IPS-18c (cell line): ENCODE results near the gene DAZAP1.

Experiments
- H3K4me3 ChIP-seq: 2 replicates; pipeline ENCODE4 v1.7.0; 2013; ENCODE audit warnings: low read depth, mild to moderate bottlenecking, low read length, moderate library complexity; ENCODE audit not compliant: insufficient read depth
- H3K9me3 ChIP-seq: one replicate; pipeline ENCODE4 v1.6.1; 2013; ENCODE audit warnings: mild to moderate bottlenecking, low read length, moderate library complexity; ENCODE audit not compliant: control insufficient read depth, insufficient read depth

The DAZAP1 gene

DNA sequence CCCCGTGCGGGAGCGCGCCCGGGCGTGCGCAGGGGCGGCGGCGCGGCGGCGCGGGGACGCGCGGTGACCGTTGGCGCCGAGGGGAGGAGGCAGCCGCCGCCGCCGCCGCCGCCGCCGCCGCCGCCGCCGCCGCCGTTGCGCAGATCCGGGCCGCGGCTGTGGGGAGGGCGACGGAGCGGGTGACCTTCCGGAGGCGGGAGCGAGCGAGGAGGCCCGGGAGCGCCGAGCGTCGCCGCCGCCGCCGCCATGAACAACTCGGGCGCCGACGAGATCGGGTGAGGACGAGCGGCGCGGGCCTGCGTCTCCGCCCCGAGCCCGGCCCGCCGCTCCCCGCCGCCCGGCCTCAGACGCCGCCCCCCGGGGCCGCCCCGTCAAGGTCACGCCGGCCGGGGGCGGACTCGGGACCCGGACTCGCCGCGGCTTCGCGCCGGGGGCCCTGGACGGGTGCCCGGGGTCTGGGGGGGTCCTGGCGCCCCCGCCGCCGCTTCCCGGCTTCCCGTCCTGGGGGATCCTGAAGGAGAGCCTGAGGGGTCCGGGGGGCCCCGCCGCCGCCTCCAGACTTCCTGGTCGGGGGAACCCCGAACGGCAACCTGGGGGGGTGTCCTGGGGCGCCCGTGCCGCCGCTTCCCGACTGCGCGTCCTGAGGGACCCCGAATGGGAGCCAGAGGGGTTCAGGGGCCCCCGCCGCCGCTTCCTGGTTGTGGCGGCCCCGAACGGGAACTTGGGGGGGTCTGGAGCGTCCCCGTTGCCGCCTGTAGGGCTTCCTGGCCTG lies at the start of gene DAZAP1:
Gene DAZAP1, plus strand, starts transcription at position 59 of the 772 bp plus-strand sequence. Its CDS starts 188 bp downstream, at position 247.
- Histone ChIP-seq H3K4me3 (peak within 1 kb of the TSS; percentile 82), H3K9me3 (peaks cover 5% of the 10 kb centered on the region)

DNA sequence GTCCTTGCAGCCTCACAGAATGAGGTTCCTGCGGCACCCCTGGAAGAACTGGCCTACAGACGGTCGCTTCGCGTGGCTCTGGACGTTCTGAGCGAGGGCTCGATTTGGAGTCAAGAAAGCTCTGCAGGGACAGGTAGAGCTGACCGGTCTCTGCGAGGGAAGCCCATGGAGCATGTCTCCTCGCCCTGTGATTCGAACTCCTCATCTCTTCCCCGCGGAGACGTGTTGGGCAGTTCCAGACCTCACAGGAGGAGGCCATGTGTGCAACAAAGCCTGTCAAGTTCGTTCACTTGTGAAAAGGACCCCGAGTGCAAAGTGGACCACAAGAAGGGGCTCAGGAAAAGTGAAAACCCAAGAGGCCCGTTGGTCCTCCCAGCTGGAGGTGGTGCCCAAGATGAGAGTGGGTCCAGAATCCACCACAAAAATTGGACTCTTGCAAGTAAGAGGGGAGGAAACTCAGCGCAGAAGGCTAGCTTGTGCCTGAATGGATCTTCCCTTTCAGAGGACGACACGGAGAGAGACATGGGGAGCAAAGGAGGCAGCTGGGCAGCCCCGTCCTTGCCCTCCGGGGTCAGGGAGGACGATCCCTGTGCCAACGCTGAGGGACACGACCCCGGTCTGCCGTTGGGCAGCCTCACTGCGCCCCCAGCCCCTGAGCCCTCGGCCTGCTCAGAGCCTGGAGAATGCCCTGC lies 47.1 kb upstream of the DAZAP1 start:
- Histone ChIP-seq H3K9me3 (no peaks in the 10 kb centered on the region), H3K4me3 (peak overlapping the region; percentile 11; the same call in 1 of the 2 replicates)

DNA sequence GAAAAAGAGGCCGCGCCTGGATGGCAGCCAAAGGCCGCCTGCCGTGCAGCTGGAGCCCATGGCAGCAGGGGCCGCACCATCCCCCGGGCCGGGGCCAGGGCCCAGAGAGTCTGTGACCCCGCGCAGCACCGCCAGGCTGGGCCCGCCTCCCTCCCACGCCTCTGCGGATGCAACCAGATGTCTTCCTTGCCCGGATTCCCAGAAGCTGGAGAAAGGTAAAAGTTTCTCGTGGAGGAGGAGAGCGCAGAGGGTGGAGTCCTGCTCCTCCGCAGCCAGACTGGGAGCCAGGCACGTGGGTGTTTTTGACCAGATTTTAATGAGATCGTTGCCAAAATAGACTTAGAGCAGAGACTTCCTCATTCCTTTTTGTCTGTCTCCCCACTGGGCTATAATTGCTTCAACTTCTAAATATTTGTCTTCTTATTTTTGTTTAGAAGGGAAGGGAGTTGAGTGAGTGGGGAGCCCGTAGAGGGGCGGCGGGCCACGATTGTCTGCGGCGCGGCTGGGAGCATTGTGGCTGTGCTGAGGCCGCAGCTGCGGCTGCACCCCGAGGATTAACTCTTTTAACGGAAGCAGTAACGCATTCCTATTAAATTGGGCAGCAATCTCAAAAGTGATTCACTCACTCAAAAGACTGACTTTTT lies 46.4 kb upstream of the DAZAP1 start:
- Histone ChIP-seq H3K9me3 (no peaks in the 10 kb centered on the region), H3K4me3 (no peak overlapping the region)

DNA sequence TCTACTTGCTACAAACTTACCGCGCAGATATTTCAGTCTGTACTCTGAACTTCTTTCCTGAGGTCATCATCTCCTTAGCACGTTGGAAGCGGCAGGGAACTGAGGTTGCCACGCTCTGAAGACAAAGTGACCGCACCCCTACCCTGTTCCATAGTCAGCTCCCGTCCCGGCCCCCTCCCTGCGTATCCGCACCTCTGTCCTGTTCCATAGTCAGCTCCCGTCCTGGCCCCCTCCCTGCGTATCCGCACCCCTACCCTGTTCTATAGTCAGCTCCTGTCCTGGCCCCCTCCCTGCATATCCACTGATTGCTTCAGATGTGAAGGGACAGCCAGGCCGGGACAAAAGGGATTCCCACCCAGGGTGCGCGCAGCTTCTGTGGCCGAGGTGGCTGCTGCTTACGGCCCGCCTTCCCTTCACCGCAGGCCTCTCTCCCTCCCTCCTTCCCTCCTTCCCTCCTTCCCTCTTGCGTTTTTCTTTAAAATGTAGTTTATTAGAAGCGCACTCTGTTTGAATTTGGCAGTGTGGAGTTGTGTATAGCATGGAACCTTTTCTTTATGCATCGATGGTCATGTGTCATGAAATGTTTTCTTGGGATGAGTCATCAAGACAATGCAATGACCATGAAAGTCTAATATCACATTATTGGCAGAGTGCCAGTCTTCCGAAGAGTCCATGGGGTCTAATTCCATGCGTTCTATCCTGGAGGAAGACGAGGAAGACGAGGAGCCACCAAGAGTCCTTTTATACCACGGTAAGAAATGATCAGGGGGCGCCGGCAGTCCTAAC lies 45.6 kb upstream of the DAZAP1 start:
- Histone ChIP-seq H3K4me3 (no peak overlapping the region), H3K9me3 (no peaks in the 10 kb centered on the region)

DNA sequence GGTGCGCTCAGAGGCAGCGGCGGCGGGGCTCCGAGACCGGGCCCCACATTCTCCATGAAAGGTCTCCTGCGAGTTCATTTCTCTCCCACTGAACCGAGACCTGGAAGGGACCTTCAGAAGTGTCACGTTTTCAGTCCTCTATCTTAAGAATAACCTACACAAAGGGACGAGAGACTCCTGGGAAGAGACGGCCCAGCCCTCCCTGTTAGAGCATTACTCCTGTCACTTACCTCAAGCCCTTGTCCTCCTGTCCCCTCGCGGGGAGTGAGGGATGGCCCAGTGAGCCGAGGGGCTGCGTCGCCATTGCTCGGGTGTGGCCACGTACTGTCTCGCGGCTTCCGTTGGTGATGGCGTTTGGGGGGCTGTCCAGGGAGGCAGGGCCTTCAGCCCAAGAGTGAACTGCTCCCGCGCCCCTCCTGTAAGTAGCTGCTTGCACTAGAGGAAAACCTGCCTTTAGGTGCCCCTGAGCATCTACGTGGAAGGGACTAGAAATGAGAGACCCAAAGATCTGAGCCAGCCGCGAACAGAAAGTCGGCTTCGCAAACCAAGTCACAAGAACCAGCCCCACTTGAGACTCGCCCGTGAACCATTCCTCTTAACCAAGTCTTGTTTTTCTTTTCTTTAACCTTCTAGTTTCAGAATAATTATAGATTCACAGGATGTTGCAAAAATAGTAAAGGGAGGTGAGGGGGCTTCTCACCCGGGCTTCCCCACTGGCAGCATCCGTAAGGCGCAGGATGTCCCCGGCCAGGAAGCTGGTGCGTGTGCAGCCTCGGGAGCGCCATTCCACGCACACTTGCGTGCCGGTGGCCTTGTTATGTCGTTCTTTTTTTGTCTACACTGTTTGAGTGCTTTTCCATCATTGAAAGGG lies 44.8 kb upstream of the DAZAP1 start:
- Histone ChIP-seq H3K4me3 (no peak overlapping the region), H3K9me3 (no peaks in the 10 kb centered on the region)

DNA sequence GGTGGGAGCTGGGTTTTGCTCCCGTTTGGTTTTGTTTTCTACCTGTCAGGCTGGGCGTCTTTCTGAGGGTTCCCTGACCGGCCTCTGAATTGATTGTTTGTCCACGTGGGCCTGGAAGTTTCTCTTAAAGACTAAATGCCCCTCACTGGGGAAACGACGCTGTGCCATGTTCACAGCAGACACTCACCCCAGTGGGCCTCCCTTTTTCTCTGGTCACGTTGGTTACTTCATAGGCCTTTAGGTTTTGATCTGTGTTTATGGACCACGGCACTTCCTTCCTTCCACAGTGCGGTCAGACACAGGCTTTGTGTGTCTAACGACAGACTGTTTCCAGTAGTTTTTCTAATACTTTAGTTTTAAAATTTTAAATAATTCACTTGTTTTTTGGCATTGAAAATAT lies 43.8 kb upstream of the DAZAP1 start:
- Histone ChIP-seq H3K9me3 (no peaks in the 10 kb centered on the region), H3K4me3 (no peak overlapping the region)

DNA sequence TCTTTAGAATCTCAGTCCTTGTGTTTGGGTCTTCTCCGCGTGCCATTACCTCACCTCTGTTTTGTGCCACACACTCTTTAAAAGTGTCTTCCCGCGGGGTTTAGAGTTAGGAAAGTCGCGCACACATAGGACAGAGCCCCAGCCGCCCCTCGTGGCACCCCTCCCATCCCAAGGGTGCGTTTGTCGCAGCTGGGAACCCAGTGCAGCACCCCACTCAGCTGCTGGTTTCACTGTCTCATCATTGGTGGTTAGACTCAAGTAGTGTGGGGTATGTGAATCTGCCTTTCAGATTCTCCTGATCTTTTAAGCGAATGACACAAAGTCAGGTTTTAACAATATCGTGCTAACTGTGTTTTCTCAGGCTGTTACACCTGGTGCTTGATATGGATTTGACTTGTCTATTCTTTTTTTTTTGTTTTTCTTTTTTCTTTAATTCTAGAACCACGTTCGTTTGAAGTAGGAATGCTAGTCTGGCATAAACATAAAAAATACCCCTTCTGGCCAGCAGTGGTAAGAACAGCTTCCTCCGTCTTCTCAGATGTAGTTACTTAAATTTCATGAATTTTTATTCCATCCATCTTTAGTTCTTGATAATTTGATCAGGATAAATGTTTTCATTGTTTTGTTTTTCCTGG lies 43.2 kb upstream of the DAZAP1 start:
- no peaks in the 10 kb centered on the region for H3K9me3 ChIP-seq
- no peak overlapping the region for H3K4me3 ChIP-seq

DNA sequence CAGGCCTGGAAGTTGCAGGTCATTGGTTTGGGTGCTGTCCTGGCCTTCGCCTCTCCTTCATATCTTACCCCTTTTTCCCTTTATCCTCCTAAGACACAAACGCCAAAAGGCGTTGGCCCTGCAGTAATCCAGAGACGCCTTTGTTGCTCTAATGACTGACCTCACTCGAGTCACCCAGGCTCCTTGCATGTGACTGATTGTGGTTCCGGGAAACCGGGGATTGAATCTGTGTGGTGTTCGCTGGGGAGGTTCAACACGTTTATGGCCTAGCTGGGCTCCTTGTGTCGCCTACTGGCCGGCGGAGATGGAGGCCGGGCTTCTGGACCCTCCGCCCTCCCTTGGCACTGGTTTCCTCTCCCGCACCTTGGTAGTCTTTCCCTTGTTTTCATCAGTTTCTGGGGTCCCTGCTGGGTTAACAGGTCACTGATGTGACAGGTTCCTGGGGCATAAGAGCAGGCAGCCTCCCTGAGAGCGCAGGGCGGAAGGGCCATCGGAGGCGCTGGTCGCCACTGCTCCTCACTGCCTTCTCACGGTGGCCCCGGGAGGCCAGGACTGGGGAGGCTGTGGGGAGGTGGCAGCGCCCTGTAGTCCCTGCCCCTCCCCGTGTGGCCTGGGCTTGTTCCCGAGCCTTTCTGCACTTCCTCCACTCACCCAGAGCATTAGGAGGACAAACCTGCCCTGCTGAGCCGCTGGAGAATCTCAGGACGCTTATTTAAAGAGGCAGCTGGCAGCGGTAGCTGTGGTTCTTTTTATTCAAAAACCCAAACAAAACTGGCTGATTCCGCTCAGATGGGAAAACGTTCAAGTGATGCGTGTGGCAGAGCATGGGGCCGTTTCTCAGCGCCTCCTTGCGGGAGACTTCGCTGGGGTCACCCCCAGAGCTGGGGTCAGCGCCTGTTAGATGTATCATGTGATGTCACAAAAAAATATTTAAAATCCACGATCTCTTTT lies 41.8 kb upstream of the DAZAP1 start:
- no peak overlapping the region for H3K4me3 ChIP-seq

DNA sequence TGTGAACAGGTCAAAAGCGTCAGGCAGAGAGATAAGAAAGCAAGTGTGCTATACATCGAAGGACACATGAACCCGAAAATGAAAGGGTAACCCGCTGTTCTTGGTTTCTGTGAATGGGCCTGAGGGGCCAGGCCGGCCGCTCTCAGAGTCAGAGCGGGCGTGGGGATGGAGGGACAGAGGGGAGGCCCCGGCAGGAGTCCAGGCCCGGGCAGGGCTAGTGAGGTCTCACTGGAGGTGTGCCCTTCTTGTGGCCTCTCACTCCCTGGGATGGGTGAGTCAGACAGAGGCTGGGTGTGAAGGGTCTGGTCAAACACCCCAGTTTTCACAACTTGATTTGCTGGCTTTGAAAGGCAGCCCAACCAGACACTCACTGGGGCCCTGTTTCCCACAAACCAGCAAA lies 41.1 kb upstream of the DAZAP1 start:
- Histone ChIP-seq H3K4me3 (no peak overlapping the region), H3K9me3 (no peaks in the 10 kb centered on the region)

More for the DNA sequence above, 41.8 kb upstream of the DAZAP1 start:
- H3K9me3 ChIP-seq, result no peaks in the 10 kb centered on the region

DNA sequence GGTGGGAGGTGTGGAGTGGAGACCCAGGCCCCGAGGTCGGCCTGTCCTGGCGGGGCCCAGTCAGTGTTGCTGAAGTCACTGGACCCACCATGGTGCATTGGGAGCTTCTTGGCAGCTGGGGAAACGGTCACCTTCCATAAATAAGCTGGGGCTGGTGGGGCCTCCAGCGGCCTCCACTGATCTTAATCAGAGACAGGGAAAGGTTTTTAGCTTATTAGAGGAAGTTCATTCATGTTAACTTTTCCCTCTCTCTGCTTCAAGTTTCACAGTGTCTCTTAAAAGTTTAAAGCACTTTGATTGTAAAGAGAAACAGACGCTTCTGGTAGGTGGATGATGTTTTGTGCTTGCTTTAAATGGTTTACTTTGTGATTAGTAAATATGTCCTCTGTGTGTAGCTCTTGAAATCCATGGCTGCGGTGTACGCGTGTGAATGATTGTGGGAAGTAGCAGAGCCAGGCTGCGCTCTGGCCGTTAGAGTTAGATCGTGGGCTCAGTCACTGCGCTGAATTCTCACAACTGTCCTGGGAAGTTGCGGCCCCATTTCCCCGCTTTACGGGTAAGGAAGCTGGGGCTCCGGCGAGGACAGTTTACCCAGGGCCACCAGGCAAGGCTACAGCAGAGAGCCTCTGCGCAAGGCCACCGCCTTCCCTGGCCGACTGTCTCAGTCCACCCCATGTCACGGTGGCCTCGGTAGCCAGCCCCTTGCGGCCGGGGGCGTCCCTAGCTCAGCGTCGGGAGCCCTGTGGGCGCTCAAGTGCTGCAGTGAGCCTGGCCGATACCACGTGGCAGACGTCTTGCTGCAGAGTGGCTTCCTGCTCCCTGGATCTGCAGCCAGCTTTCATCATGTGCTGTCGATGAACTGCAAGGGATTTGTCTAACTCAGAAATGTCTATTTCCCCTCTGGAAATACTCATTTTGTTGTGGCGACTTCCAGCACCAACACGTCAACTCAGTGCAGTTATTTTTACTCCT lies 40.2 kb upstream of the DAZAP1 start:
- H3K4me3 ChIP-seq, result no peak overlapping the region
- no peaks in the 10 kb centered on the region for H3K9me3 ChIP-seq

DNA sequence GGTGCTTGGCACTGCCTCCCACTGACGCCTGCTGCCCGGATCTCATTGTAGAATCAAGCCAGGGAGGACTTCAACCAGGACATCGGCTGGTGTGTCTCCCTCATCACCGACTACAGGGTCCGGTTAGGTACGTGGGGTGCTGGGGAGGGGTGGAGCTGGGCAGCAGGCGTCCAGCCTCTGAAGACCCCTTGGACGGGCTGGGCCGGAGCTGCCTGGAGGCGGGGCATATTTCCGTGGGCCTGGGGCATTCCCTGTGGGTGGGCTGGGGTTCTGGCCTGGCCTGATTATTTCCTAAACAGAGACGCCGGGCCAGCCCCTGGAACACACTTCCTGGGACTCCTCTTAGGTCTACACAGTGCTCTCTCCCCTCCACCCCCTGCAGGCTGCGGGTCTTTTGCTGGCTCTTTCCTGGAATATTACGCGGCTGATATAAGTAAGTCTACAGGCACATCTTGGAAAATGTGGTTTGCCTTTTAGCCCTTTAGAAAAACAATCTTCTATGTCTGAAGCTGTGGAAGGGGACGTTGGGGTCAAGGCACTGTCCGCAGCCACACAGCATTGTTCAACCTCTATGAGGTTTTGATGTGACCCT lies 38.1 kb upstream of the DAZAP1 start:
- Histone ChIP-seq H3K4me3 (no peak overlapping the region), H3K9me3 (no peaks in the 10 kb centered on the region)

DNA sequence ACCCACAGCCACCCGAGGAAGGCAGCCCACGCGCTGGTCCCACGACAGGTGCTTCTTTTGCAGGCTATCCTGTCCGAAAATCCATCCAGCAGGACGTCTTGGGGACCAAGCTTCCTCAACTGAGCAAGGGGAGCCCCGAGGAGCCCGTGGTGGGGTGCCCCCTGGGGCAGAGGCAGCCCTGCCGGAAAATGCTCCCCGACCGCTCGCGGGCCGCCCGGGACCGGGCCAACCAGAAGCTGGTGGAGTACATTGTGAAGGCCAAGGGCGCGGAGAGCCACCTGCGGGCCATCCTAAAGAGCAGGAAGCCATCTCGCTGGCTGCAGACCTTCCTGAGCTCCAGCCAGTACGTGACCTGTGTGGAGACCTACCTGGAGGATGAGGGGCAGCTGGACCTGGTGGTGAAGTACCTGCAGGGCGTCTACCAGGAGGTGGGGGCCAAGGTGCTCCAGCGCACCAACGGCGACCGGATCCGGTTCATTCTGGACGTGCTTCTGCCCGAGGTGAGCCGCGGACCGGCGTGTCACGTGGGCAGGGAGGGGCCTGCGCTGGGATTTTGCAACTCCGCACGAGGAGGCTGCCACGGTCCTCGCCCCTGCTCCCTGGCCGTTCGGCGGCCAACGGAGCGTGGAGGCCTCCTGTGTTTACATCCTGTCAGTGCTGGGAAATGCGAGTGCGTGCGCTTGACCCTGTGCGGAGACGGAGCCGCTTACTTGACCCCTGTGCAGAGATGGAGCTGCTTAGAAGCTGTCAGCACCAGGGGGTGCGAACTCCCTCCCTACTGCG lies 36.6 kb upstream of the DAZAP1 start:
- Histone ChIP-seq H3K4me3 (no peak overlapping the region), H3K9me3 (no peaks in the 10 kb centered on the region)

DNA sequence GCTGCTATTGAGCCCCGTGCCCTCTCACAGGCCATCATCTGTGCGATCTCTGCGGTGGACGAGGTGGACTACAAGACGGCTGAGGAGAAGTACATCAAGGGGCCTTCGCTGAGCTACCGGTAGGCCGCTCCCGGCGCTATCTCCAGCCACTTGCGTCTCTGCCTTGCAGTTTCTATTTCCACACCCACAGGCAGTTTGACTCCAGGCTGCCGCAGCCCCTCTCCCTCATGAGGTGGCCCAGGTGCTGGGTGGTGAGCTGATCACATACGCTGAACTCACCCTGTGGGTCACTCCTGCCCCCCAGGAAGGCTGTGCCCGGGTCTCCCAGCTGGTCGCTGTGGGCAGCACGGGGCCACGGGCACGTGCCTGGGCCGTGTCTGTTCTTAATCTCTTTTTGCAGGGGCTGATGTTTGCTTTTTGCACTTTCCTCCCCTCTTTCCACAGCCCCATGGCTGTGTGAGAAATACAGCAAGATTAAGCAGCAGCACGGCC lies 34.3 kb upstream of the DAZAP1 start:
- Histone ChIP-seq H3K9me3 (no peaks in the 10 kb centered on the region), H3K4me3 (no peak overlapping the region)
